Bronchial epithelial cell (primary cell): ENCODE measurements around the gene NLK. TPM values are rescaled to one million over a fixed set of nuclear protein-coding genes. Genes with fewer than 3 reads are reported as not detected.
"Not testable (repeated sequence)": the region's sequence is repeated elsewhere in the genome, so short reads cannot be mapped to it uniquely, and the experiment has no call there.

Source experiments
- DNase-seq: peaks from one replicate; pipeline ENCODE4 v3.0.0-alpha.2; 2010; ENCODE audit warnings: low read depth
- FAIRE-seq: peaks from 2 replicates; lab custom pipeline; 2011; peaks lifted over from hg19 to GRCh38; lab: Jason Lieb, UNC
- H3K27me3 ChIP-seq: 2 replicates; pipeline ENCODE4 v1.5.1; 2011; ENCODE audit warnings: low read length; ENCODE audit not compliant: control insufficient read depth, insufficient read depth
- H3K36me3 ChIP-seq: 2 replicates; pipeline ENCODE4 v1.5.1; 2011; ENCODE audit warnings: low read length; ENCODE audit not compliant: control insufficient read depth, insufficient read depth
- H3K4me3 ChIP-seq: 2 replicates; pipeline ENCODE4 v1.5.1; 2011; ENCODE audit warnings: mild to moderate bottlenecking, low read depth, low read length, control low read depth
- CTCF ChIP-seq: IDR thresholded peaks from 2 replicates; pipeline ENCODE4 v1.5.1; 2011; ENCODE audit warnings: mild to moderate bottlenecking, moderate library complexity, low read length, control low read depth, inconsistent platforms; ENCODE audit not compliant: insufficient read depth, severe bottlenecking
- total RNA-seq: library from RNA; depleted of rRNA; stranded (reverse); fragments of >200 nt; gene quantifications from 2 replicates; pipeline ENCODE4 v1.2.1, GENCODE V29; 2014

NLK gene
- total RNA-seq, 1 donor from 2014 or later, result 11.3 TPM

GRCh38 chr17:28178800-28179199, 136.3 kb downstream of the NLK start:
- H3K27me3 ChIP-seq, result no peaks in the 10 kb centered on the region
- DNase-seq, result no peak
- FAIRE-seq, result no peak
- H3K36me3 ChIP-seq, result peaks cover 2% of the 10 kb centered on the region
- H3K4me3 ChIP-seq, result no peak overlapping the region
- TF ChIP-seq CTCF, result no peak

GRCh38 chr17:28180449-28180848, 138.0 kb downstream of the NLK start:
- H3K27me3 ChIP-seq, result no peaks in the 10 kb centered on the region
- DNase-seq, result no peak
- H3K36me3 ChIP-seq, result peaks cover 2% of the 10 kb centered on the region
- H3K4me3 ChIP-seq, result no peak overlapping the region
- FAIRE-seq, result no peak
- no peak for TF ChIP-seq CTCF

- DNase-seq, result no peak
- H3K27me3 ChIP-seq, result no peaks in the 10 kb centered on the region
- no peak for FAIRE-seq
- no peak for TF ChIP-seq CTCF
- no peak overlapping the region for H3K4me3 ChIP-seq
- H3K36me3 ChIP-seq, result peaks cover 2% of the 10 kb centered on the region
Observed at GRCh38 chr17:28181568-28181967, 139.1 kb downstream of the NLK start.

GRCh38 chr17:28182559-28182958, 140.1 kb downstream of the NLK start:
- no peak for DNase-seq
- FAIRE-seq, result no peak
- H3K4me3 ChIP-seq, result no peak overlapping the region
- peaks cover 2% of the 10 kb centered on the region for H3K36me3 ChIP-seq
- no peak for TF ChIP-seq CTCF
- no peaks in the 10 kb centered on the region for H3K27me3 ChIP-seq

GRCh38 chr17:28185658-28186057, 143.2 kb downstream of the NLK start:
- no peak for TF ChIP-seq CTCF
- FAIRE-seq, result no peak

GRCh38 chr17:28186472-28186871, 144.0 kb downstream of the NLK start:
- DNase-seq, FAIRE-seq, H3K27me3 ChIP-seq, H3K36me3 ChIP-seq, H3K4me3 ChIP-seq: not testable (repeated sequence)

More at GRCh38 chr17:28185658-28186057, 143.2 kb downstream of the NLK start:
- Histone ChIP-seq H3K36me3 (peaks cover 2% of the 10 kb centered on the region), H3K4me3 (no peak overlapping the region), H3K27me3 (no peaks in the 10 kb centered on the region)
- no peak for DNase-seq
